A673 (cell line): ENCODE data around the gene CLEC5A. TPM values are rescaled to one million over a fixed set of nuclear protein-coding genes. Genes with fewer than 3 reads are reported as not detected.

Source experiments
- BruUV-seq: library from RNA; stranded (reverse); fragments of 400-500 nt; replicated peaks from 2 replicates; lab custom pipeline; 2021; lab: Mats Ljungman, UMichigan
- CTCF ChIA-PET: fragments of 300-600 bp; sonication (Branson Sonifier 250); formaldehyde crosslinking; loops from one replicate; lab custom pipeline; 2022; ENCODE audit warnings: antibody characterized with exemption; lab: Charles Lee
- POLR2A ChIA-PET: fragments of 300-600 bp; sonication (Branson Sonifier 250); formaldehyde crosslinking; loops from one replicate; lab custom pipeline; 2022; ENCODE audit warnings: antibody characterized with exemption; ENCODE audit not compliant: low non-redundant PET; lab: Charles Lee
- DNase-seq: peaks from one replicate; pipeline ENCODE4 v3.0.0-alpha.2; 2015; ENCODE audit warnings: low spot score
- H3K27ac ChIP-seq: fragments of 200-600 bp; sonication (generic); 2 replicates; pipeline ENCODE4 v1.5.1; 2016; ENCODE audit warnings: mixed run types, low read depth, mild to moderate bottlenecking, mixed read lengths, antibody characterized with exemption, low read length; ENCODE audit not compliant: poor library complexity, severe bottlenecking
- H3K27me3 ChIP-seq: fragments of 200-600 bp; sonication (generic); replicated peaks from 2 replicates; pipeline ENCODE4 v1.6.1; 2017; ENCODE audit warnings: mixed run types, low read depth, mild to moderate bottlenecking, mixed read lengths, antibody characterized with exemption, low read length; ENCODE audit not compliant: insufficient read depth, poor library complexity
- H3K36me3 ChIP-seq: fragments of 200-600 bp; sonication (generic); 2 replicates; pipeline ENCODE4 v1.6.1; 2016; ENCODE audit warnings: mixed run types, mild to moderate bottlenecking, mixed read lengths, antibody characterized with exemption, low read length; ENCODE audit not compliant: insufficient read depth, poor library complexity, severe bottlenecking
- H3K4me1 ChIP-seq: fragments of 200-600 bp; sonication (generic); 2 replicates; pipeline ENCODE4 v1.6.1; 2017; ENCODE audit warnings: mixed run types, mild to moderate bottlenecking, mixed read lengths, antibody characterized with exemption, low read length; ENCODE audit not compliant: insufficient read depth, poor library complexity, severe bottlenecking
- H3K4me3 ChIP-seq: fragments of 200-600 bp; sonication (generic); 2 replicates; pipeline ENCODE4 v1.5.1; 2016; ENCODE audit warnings: low read depth, mixed run types, mild to moderate bottlenecking, mixed read lengths, low read length; ENCODE audit not compliant: poor library complexity, severe bottlenecking
- H3K9me3 ChIP-seq: fragments of 200-600 bp; sonication (generic); 2 replicates; pipeline ENCODE4 v1.6.1; 2016; ENCODE audit warnings: mixed run types, low read depth, mild to moderate bottlenecking, mixed read lengths, antibody characterized with exemption, low read length; ENCODE audit not compliant: poor library complexity, severe bottlenecking
- EZH2 ChIP-seq: fragments of 200-600 bp; sonication (generic); IDR thresholded peaks from 2 replicates; pipeline ENCODE4 v1.6.1; 2017; ENCODE audit warnings: borderline replicate concordance, low read depth, mild to moderate bottlenecking, mixed read lengths, antibody characterized with exemption, low read length; ENCODE audit not compliant: poor library complexity, severe bottlenecking
- intact Hi-C: fragments of 100-400 bp; cut with micrococcal nuclease; formaldehyde crosslinking; loops from one replicate; pipeline ENCODE4 v1.10.0; 2022; ENCODE audit not compliant: unreplicated experiment
- total RNA-seq: library from RNA; stranded (reverse); gene quantifications from 2 replicates; pipeline ENCODE4 v1.2.3, GENCODE V29; 2021
- TF ChIP-seq, protein P1 (sequence below): fragments of 300-800, 200-600 bp; sonication (generic); conservative IDR thresholded peaks from 2 replicates; pipeline ENCODE4 v1.5.1; 2017; ENCODE audit warnings: low read depth, mild to moderate bottlenecking, antibody characterized with exemption, low read length, moderate library complexity, mixed read lengths

The CLEC5A gene
- total RNA-seq, 1 experiment from 2014 or later = not detected

DNA sequence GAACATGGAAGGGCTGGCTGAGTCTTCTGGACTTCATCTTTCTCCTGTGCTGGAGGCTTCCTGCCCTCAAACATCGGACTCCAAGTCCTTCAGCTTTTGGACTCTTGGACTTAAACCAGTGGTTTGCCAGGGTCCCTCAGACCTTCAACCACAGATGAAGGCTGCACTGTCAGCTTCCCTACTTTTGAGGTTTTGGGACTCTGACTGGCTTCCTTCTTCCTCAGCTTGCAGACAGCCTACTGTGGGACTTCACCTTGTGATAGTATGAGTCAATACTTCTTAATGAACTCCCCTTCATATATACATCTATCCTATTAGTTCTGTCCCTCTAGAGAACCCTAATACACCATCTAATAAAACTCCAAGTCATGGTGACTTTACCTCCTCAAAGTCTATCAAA, 4.0 kb upstream of the CLEC5A start:
- Histone ChIP-seq H3K27ac (no peak overlapping the region), H3K4me1 (no peaks in the 10 kb centered on the region), H3K36me3 (no peaks in the 10 kb centered on the region), H3K4me3 (no peak overlapping the region), H3K9me3 (no peaks in the 10 kb centered on the region), H3K27me3 (no peaks in the 10 kb centered on the region)
- ChIA-PET POLR2A (no interaction called here), CTCF (no interaction called here)
- no peak for DNase-seq
- TF ChIP-seq, protein P1, sequence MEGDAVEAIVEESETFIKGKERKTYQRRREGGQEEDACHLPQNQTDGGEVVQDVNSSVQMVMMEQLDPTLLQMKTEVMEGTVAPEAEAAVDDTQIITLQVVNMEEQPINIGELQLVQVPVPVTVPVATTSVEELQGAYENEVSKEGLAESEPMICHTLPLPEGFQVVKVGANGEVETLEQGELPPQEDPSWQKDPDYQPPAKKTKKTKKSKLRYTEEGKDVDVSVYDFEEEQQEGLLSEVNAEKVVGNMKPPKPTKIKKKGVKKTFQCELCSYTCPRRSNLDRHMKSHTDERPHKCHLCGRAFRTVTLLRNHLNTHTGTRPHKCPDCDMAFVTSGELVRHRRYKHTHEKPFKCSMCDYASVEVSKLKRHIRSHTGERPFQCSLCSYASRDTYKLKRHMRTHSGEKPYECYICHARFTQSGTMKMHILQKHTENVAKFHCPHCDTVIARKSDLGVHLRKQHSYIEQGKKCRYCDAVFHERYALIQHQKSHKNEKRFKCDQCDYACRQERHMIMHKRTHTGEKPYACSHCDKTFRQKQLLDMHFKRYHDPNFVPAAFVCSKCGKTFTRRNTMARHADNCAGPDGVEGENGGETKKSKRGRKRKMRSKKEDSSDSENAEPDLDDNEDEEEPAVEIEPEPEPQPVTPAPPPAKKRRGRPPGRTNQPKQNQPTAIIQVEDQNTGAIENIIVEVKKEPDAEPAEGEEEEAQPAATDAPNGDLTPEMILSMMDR = no peak
- TF ChIP-seq EZH2 = no peak
- intact Hi-C loops = no loop called here
- BruUV-seq = no TSS peak

DNA sequence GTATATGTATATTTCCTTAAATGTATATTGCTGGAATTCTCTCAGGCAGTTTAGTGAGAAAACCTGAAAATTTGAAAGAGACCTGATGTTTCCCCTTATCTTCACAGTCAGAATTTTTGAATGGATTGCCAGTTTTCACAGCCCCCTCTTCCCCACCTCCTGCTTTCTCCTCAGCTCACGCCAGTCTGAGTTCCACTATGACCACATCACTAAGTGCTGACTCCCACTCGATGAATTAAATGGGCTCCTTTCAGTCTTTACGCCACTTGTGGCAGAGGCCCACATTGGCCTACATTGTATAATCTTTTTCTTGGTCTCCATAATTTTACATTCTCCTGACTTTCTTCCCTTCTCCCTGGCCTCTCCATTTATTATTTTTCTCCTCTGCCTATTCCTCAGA, 3.1 kb upstream of the CLEC5A start:
- TF ChIP-seq, protein P1 = no peak
- no peak for TF ChIP-seq EZH2
- Histone ChIP-seq H3K4me1 (no peaks in the 10 kb centered on the region), H3K27me3 (no peaks in the 10 kb centered on the region), H3K9me3 (no peaks in the 10 kb centered on the region), H3K36me3 (no peaks in the 10 kb centered on the region), H3K27ac (no peak overlapping the region), H3K4me3 (no peak overlapping the region)
- no TSS peak for BruUV-seq
- DNase-seq = no peak
- ChIA-PET CTCF (no interaction called here), POLR2A (no interaction called here)
- intact Hi-C loops = no loop called here

DNA sequence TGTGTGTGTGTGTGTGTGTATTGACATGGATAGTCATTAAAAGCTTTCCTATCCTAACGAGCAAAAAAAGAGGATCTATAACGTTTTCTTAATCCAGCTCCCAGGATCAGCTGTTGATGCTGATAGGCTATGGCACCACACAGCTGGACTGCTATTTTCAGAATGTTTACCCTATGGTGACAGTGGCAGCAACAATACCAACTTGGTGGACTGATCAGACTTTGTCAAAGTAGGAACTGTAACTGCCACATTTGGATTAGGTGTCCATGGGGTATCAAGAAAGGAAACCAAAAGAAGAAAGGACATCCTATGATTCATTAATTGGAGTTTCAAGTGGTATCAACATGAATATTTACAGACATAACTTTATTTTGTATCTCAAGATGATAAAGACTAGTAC, 2.7 kb upstream of the CLEC5A start:
- POLR2A ChIA-PET = no interaction called here
- CTCF ChIA-PET = no interaction called here

More for the DNA sequence above, 2.7 kb upstream of the CLEC5A start:
- no peaks in the 10 kb centered on the region for H3K4me1 ChIP-seq
- BruUV-seq = no TSS peak
- H3K27ac ChIP-seq = no peak overlapping the region
- no peaks in the 10 kb centered on the region for H3K9me3 ChIP-seq
- TF ChIP-seq, protein P1 = no peak
- no peak for TF ChIP-seq EZH2
- H3K4me3 ChIP-seq = no peak overlapping the region
- DNase-seq = no peak
- no peaks in the 10 kb centered on the region for H3K27me3 ChIP-seq
- H3K36me3 ChIP-seq = no peaks in the 10 kb centered on the region
- intact Hi-C loops = no loop called here
